Memory B cell (primary cell): ENCODE data around the gene TMEM121.

Experiments
- ATAC-seq: fragments of 150-1000 bp; cut with Tn5 transposase; 2 replicates; pipeline ENCODE4 v1.10.0; 2021; ENCODE audit warnings: low read depth, mild to moderate bottlenecking, moderate library complexity
- DNase-seq, 2 donors: peaks; one replicate each; pipeline ENCODE4 v3.0.0; 2022; ENCODE audit warnings: low spot score in 2 of 2
- H3K27ac Mint-ChIP-seq: one replicate; pipeline ENCODE4 v1.8.0; 2022; ENCODE audit warnings: mild to moderate bottlenecking, moderate library complexity, mixed read lengths
- H3K27me3 Mint-ChIP-seq: one replicate; pipeline ENCODE4 v1.8.0; 2022; ENCODE audit warnings: mixed read lengths
- H3K36me3 Mint-ChIP-seq: one replicate; pipeline ENCODE4 v1.8.0; 2022; ENCODE audit warnings: mild to moderate bottlenecking, mixed read lengths
- H3K4me1 Mint-ChIP-seq: one replicate; pipeline ENCODE4 v1.8.0; 2022; ENCODE audit warnings: mixed read lengths
- H3K4me3 Mint-ChIP-seq: one replicate; pipeline ENCODE4 v1.8.0; 2022; ENCODE audit warnings: mild to moderate bottlenecking, moderate library complexity, mixed read lengths
- H3K9me3 Mint-ChIP-seq: one replicate; pipeline ENCODE4 v1.8.0; 2022; ENCODE audit warnings: mixed read lengths

Gene TMEM121

GRCh38 chr14:105525861-105526775 is at the start of gene TMEM121:
Gene TMEM121 (plus strand): TSS chr14:105526583. CDS start chr14:105528835, 2,252 bp downstream.
- H3K4me3 Mint-ChIP-seq: peak within 1 kb of the TSS; percentile 83
- ATAC-seq (peak; percentile 35), DNase-seq (peak in 1 of 2 donors; percentile 54)
- H3K4me1 Mint-ChIP-seq: peaks cover 30% of the 10 kb centered on the region
- no peaks in the 10 kb centered on the region for H3K36me3 Mint-ChIP-seq
- H3K27me3 Mint-ChIP-seq: peaks cover 14% of the 10 kb centered on the region
- H3K27ac Mint-ChIP-seq: peak within 1 kb of the TSS; percentile 53
- H3K9me3 Mint-ChIP-seq: no peaks in the 10 kb centered on the region

- DNase-seq: no peak
- Mint-ChIP-seq H3K4me1 (peaks cover 30% of the 10 kb centered on the region), H3K4me3 (peak overlapping the region; percentile 54), H3K36me3 (peaks cover 6% of the 10 kb centered on the region), H3K27me3 (no peaks in the 10 kb centered on the region), H3K27ac (peak overlapping the region; percentile 94), H3K9me3 (peaks cover 3% of the 10 kb centered on the region)
- no peak for ATAC-seq
Observed at GRCh38 chr14:105476831-105477659, 49.3 kb upstream of the TMEM121 start.

GRCh38 chr14:105477660-105478397 is 48.6 kb upstream of the TMEM121 start:
- Mint-ChIP-seq H3K27me3 (no peaks in the 10 kb centered on the region), H3K4me1 (peaks cover 37% of the 10 kb centered on the region), H3K27ac (peak overlapping the region; percentile 94), H3K4me3 (peak overlapping the region; percentile 54), H3K36me3 (peaks cover 6% of the 10 kb centered on the region), H3K9me3 (peaks cover 3% of the 10 kb centered on the region)
- DNase-seq (peak in 1 of 2 donors; percentile 71), ATAC-seq (peak; percentile 23)

- H3K4me1 Mint-ChIP-seq: peaks cover 36% of the 10 kb centered on the region
- ATAC-seq: no peak
- peak in 1 of 2 donors; percentile 25 for DNase-seq
- H3K4me3 Mint-ChIP-seq: peak overlapping the region; percentile 21
- H3K27ac Mint-ChIP-seq: peak overlapping the region; percentile 99
- H3K36me3 Mint-ChIP-seq: peaks cover 6% of the 10 kb centered on the region
- H3K9me3 Mint-ChIP-seq: peaks cover 3% of the 10 kb centered on the region
- H3K27me3 Mint-ChIP-seq: no peaks in the 10 kb centered on the region
Observed at GRCh38 chr14:105478398-105479251, 47.8 kb upstream of the TMEM121 start.

- peak overlapping the region; percentile 99 for H3K27ac Mint-ChIP-seq
- no peak for ATAC-seq
- peaks cover 3% of the 10 kb centered on the region for H3K9me3 Mint-ChIP-seq
- DNase-seq: peak in 1 of 2 donors; percentile 48
- no peaks in the 10 kb centered on the region for H3K27me3 Mint-ChIP-seq
- H3K4me1 Mint-ChIP-seq: peaks cover 41% of the 10 kb centered on the region
- peaks cover 6% of the 10 kb centered on the region for H3K36me3 Mint-ChIP-seq
- H3K4me3 Mint-ChIP-seq: peak overlapping the region; percentile 77
Observed at GRCh38 chr14:105479431-105480158, 46.8 kb upstream of the TMEM121 start.

- H3K27me3 Mint-ChIP-seq: no peaks in the 10 kb centered on the region
- H3K4me1 Mint-ChIP-seq: peaks cover 44% of the 10 kb centered on the region
- ATAC-seq (no peak), DNase-seq (peak in 1 of 2 donors; percentile 24)
- peak overlapping the region; percentile 1 for H3K4me3 Mint-ChIP-seq
- H3K27ac Mint-ChIP-seq: peak overlapping the region; percentile 99
- H3K9me3 Mint-ChIP-seq: peaks cover 3% of the 10 kb centered on the region
- peaks cover 6% of the 10 kb centered on the region for H3K36me3 Mint-ChIP-seq
Observed at GRCh38 chr14:105480199-105480746, 46.1 kb upstream of the TMEM121 start.

GRCh38 chr14:105480807-105481801 is 45.3 kb upstream of the TMEM121 start:
- Mint-ChIP-seq H3K9me3 (peaks cover 3% of the 10 kb centered on the region), H3K27me3 (no peaks in the 10 kb centered on the region), H3K27ac (peak overlapping the region; percentile 99), H3K36me3 (peaks cover 6% of the 10 kb centered on the region), H3K4me1 (peaks cover 49% of the 10 kb centered on the region), H3K4me3 (peak overlapping the region; percentile 56)
- peak; percentile 99 for DNase-seq
- peak; percentile 43 for ATAC-seq

GRCh38 chr14:105481886-105482457 is 44.4 kb upstream of the TMEM121 start:
- Mint-ChIP-seq H3K27ac (peak overlapping the region; percentile 99), H3K9me3 (peaks cover 3% of the 10 kb centered on the region), H3K4me1 (peaks cover 49% of the 10 kb centered on the region), H3K27me3 (no peaks in the 10 kb centered on the region), H3K36me3 (peaks cover 6% of the 10 kb centered on the region), H3K4me3 (peak overlapping the region; percentile 75)
- ATAC-seq: peak; percentile 61
- peak; percentile 89 to 94 for DNase-seq

- H3K4me3 Mint-ChIP-seq: no peak overlapping the region
- H3K27ac Mint-ChIP-seq: peak overlapping the region; percentile 99
- H3K9me3 Mint-ChIP-seq: no peaks in the 10 kb centered on the region
- peak in 1 of 2 donors; percentile 44 for DNase-seq
- H3K27me3 Mint-ChIP-seq: no peaks in the 10 kb centered on the region
- no peak for ATAC-seq
- peaks cover 43% of the 10 kb centered on the region for H3K4me1 Mint-ChIP-seq
- H3K36me3 Mint-ChIP-seq: peaks cover 2% of the 10 kb centered on the region
Observed at GRCh38 chr14:105482486-105483110, 43.8 kb upstream of the TMEM121 start.

GRCh38 chr14:105483300-105484068 is 42.9 kb upstream of the TMEM121 start:
- Mint-ChIP-seq H3K4me3 (no peak overlapping the region), H3K27ac (peak overlapping the region; percentile 99), H3K27me3 (no peaks in the 10 kb centered on the region), H3K4me1 (peaks cover 44% of the 10 kb centered on the region), H3K36me3 (peaks cover 2% of the 10 kb centered on the region), H3K9me3 (no peaks in the 10 kb centered on the region)
- DNase-seq (peak in 1 of 2 donors; percentile 36), ATAC-seq (no peak)
